IgD-negative memory B cell (primary cell): Measurements from ENCODE around the gene RICTOR. TPM values are rescaled to one million over a fixed set of nuclear protein-coding genes. Genes with fewer than 3 reads are reported as not detected.

ENCODE experiments used
- H3K27ac Mint-ChIP-seq, 3 donors: one replicate each; pipeline ENCODE4 v1.8.0; 2020 to 2022; ENCODE audit warnings: mild to moderate bottlenecking in 3 of 3, mixed read lengths in 3 of 3, moderate library complexity in 1 of 3
- H3K27me3 Mint-ChIP-seq: one replicate; pipeline ENCODE4 v1.8.0; 2021; ENCODE audit warnings: mixed read lengths
- H3K36me3 Mint-ChIP-seq: one replicate; pipeline ENCODE4 v1.8.0; 2020; ENCODE audit warnings: mild to moderate bottlenecking, mixed read lengths
- H3K4me1 Mint-ChIP-seq, 3 donors: one replicate each; pipeline ENCODE4 v1.8.0; 2020 to 2022; ENCODE audit warnings: mixed read lengths in 3 of 3, mild to moderate bottlenecking in 1 of 3
- H3K4me3 Mint-ChIP-seq, 4 donors: one replicate each; pipeline ENCODE4 v1.8.0; 2020 to 2022; ENCODE audit warnings: mild to moderate bottlenecking in 4 of 4, mixed read lengths in 4 of 4, moderate library complexity in 3 of 4
- H3K9me3 Mint-ChIP-seq, 3 donors: one replicate each; pipeline ENCODE4 v1.8.0; 2020 to 2021; ENCODE audit warnings: mixed read lengths in 3 of 3, mild to moderate bottlenecking in 1 of 3
- polyA plus RNA-seq: library from polyadenylated mRNA; unstranded; fragments of 300-500 nt; fragmentation: Illumina TruSeq; gene quantifications from one replicate; pipeline ENCODE4 v1.2.3, GENCODE V29; 2021

The RICTOR gene
- polyA plus RNA-seq, 1 donor from 2014 or later = 11.8 TPM

DNA sequence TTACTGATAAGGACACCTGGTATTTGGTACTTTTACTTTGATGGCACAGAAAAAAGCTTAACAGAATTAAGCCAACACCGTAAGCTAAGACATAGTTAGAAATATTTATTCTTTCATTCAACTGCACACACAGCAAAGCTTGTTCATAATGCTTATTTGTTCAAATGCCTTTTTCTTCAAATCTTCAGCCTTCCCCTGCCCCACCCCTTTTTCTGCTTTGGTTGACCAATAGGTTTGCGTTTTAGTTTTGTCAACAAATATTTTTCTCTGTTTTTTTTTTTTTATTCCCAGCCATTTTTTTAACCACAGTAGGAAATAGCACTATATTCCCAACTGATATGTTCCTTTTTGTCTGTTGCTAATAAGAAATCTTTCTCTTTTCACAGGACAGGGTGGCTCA, 4.9 kb upstream of the RICTOR start:
- peaks cover 12 to 27% (median 24%) of the 10 kb centered on the region in 3 donors for H3K4me1 Mint-ChIP-seq
- peaks cover 2% of the 10 kb centered on the region for H3K27me3 Mint-ChIP-seq
- H3K9me3 Mint-ChIP-seq = peaks cover 2 to 8% (median 2%) of the 10 kb centered on the region in 3 donors
- peaks cover 3% of the 10 kb centered on the region for H3K36me3 Mint-ChIP-seq
- H3K27ac Mint-ChIP-seq = no peak overlapping the region
- H3K4me3 Mint-ChIP-seq = no peak overlapping the region

DNA sequence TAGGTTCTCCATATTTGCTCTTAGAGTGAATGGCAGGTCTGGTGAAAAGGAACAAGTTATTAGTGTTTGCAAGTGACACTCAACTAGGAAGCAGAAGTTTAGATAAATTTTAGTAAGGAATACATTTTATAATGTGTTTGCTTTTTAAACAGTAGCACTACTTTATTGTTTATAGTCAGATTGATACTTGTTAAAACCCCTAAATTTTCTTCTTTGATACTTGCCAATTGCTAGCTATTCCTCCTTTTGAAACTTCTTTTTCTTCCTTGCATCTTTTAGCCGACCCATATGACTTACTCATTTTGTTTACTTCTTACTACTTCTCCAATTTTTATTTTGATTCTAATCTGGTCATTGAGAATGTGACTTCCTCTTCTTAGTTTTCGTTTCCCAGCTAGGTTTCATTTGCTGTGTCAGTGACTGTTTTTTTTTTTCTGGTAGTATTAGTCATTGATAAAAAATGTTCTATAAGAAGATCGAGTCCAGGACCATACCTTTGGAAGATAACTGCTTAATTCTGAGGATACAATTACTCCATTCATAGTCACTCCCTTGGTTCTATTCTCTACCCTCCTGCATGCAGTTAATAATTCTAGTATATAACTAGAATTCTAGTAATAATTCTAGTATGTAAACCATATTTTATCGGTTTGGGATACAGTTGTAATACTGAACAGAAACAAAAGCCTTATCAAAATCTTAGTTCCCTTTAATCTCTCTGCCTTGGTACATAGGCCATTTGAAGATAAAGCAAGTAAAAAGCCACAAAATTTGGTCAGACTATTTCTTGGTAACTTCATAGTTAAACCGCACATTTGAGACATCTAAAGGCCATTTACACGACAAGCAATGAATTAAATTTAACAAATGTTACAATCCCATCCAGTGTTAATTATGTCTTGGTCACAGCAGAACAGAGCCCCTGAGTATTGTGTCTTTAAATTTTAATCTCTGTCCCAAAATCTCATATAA, 2.8 kb upstream of the RICTOR start:
- H3K27me3 Mint-ChIP-seq = peaks cover 2% of the 10 kb centered on the region
- H3K9me3 Mint-ChIP-seq = no peaks in the 10 kb centered on the region
- peak overlapping the region; percentile 1 to 83 (median 62) for H3K27ac Mint-ChIP-seq
- H3K36me3 Mint-ChIP-seq = no peaks in the 10 kb centered on the region
- H3K4me1 Mint-ChIP-seq = peaks cover 23 to 34% (median 33%) of the 10 kb centered on the region in 3 donors
- peak overlapping the region; percentile 58 to 72 (median 68) for H3K4me3 Mint-ChIP-seq

DNA sequence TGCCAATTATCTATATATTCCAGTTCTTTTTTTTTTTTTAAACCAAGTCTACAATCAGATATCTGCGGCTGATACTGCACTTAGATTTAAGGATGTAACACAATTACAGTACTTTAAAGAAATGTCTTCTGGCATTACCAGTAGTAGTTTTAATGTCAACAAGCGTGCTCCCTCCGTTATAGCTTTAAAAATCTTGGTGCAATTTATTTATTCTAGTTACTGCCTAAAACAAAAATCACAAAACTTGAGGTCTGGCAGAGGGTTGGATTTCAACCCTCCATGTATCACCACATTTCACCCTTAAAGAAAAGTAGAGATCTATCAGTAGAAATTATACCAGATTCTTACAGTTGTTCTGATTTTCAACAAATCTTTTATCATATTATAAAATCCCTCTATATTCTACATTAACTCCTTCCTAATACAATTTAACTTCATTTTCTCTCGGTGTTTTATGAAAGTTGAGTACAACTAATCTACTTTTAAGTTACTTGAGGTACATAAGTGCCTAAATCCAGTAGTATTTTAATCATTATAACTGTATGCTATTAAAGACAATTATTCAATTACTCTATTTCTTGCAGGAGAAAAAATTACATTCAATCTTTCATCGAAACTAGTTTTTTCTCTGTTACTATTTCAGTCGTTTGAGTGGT, 2.0 kb upstream of the RICTOR start:
- Mint-ChIP-seq H3K27me3 (peaks cover 2% of the 10 kb centered on the region), H3K9me3 (no peaks in the 10 kb centered on the region), H3K27ac (peak overlapping the region; percentile 1 to 83 (median 62)), H3K4me1 (peaks cover 28 to 39% (median 39%) of the 10 kb centered on the region in 3 donors), H3K36me3 (no peaks in the 10 kb centered on the region), H3K4me3 (peak overlapping the region; percentile 31 to 72 (median 62))

DNA sequence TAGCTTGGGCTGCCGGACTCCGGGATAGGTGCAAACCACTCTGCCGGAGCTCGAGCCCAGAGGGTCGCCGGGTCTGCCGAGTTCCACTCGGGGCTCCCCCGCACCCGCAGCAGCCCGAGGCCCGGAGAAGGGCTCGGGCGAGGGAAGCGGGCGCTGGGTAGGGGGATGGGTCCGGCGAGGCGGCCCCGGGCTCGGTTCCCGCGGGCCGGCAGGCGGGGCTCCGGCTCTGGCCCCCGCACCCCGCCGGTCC, 507 bp downstream of the RICTOR start:
- Mint-ChIP-seq H3K36me3 (no peaks in the 10 kb centered on the region), H3K4me1 (peaks cover 27 to 51% (median 49%) of the 10 kb centered on the region in 3 donors), H3K27ac (peak overlapping the region; percentile 96 to 99 (median 96)), H3K4me3 (peak overlapping the region; percentile 72 to 98 (median 95)), H3K9me3 (no peaks in the 10 kb centered on the region), H3K27me3 (no peaks in the 10 kb centered on the region)

DNA sequence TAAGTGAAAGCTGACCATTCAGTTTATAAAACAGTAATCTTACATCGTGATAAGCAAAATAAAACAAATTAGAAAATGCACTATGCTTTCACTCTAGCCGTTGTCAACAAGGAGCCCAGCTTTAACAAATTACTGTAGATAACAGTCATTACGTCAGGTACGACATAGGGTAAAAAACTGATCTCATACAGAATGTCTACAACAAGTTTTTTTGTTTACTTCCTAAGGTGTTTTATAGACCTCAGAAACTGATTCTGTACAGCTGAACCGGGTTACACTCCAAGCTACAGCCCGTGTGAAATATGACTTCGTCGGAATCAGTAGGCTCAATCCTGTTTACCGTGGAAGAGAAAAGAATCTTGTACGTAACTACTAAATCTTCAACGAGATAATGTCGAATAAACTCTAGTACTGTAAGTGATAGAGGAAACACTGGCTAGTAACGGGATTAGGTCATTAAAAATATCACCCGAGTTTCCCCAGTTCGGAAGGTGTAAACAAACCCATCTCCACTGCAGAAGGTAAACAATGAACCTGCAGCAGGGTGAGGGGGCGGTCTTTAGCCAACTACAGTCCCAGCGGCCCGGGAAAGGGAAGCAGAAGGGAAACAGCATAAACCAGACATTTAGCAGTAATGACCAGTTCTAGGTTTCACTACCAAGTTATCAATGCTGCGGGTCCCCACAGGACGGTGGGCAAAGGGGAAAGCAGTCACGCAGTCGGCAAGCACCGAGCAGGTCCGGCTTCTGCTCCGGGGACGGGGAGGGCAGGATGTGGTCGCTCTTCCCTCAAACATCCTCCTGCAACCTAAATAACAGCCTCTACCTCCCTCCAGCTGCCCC, 1.1 kb downstream of the RICTOR start:
- Mint-ChIP-seq H3K36me3 (no peaks in the 10 kb centered on the region), H3K4me1 (peaks cover 31 to 53% (median 51%) of the 10 kb centered on the region in 3 donors), H3K27me3 (no peaks in the 10 kb centered on the region), H3K27ac (peak overlapping the region; percentile 96 to 99 (median 96)), H3K9me3 (no peaks in the 10 kb centered on the region), H3K4me3 (peak overlapping the region; percentile 72 to 98 (median 95))

DNA sequence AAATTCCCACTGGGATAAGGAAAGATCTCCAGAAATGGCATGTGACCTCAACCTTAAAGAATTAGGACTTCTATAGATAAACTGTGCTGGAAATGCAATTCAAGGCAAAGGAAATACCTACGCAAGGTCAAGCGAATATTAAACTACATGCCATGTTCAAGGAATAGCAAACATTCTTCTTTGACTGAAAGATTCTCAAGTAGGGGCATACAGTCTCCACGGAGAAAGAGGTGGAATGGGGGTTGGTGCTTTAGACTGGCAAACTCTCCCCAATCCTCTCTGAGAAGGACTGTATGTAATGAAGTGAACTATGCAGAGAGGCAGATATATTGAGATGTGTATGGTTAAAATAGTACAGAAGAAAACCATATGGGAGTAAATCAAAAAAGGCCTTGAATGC, 6.1 kb downstream of the RICTOR start:
- H3K4me3 Mint-ChIP-seq = no peak overlapping the region
- H3K4me1 Mint-ChIP-seq = peaks cover 37 to 57% (median 53%) of the 10 kb centered on the region in 3 donors

DNA sequence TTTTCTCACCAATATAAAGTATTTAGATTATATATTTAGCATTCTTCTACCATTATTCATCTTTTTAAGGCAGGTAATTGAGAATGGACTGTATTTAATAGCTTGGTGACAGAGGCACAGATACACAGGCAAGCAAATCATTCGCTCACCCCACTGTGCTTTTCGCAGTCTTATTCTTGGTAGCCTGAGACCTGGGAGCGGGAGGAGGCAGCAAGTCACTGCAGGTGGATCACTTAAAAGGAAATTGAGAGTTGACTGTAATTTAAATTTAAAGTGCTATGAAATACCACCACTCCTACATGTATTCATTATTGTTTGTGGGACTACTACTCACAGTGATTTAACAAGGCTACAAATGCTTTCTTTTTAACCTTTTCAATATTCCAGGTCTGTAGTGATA, 9.7 kb downstream of the RICTOR start:
- peaks cover 17% of the 10 kb centered on the region for H3K36me3 Mint-ChIP-seq
- peaks cover 33 to 62% (median 56%) of the 10 kb centered on the region in 3 donors for H3K4me1 Mint-ChIP-seq
- no peak overlapping the region for H3K27ac Mint-ChIP-seq
- peaks cover 6 to 13% (median 11%) of the 10 kb centered on the region in 3 donors for H3K9me3 Mint-ChIP-seq
- no peaks in the 10 kb centered on the region for H3K27me3 Mint-ChIP-seq
- peak overlapping the region in 1 of 4 donors; percentile 13 for H3K4me3 Mint-ChIP-seq

More for the DNA sequence above, 6.1 kb downstream of the RICTOR start:
- H3K27me3 Mint-ChIP-seq = no peaks in the 10 kb centered on the region
- no peak overlapping the region for H3K27ac Mint-ChIP-seq
- peaks cover 17% of the 10 kb centered on the region for H3K36me3 Mint-ChIP-seq
- H3K9me3 Mint-ChIP-seq = peaks cover 6 to 13% (median 11%) of the 10 kb centered on the region in 3 donors

DNA sequence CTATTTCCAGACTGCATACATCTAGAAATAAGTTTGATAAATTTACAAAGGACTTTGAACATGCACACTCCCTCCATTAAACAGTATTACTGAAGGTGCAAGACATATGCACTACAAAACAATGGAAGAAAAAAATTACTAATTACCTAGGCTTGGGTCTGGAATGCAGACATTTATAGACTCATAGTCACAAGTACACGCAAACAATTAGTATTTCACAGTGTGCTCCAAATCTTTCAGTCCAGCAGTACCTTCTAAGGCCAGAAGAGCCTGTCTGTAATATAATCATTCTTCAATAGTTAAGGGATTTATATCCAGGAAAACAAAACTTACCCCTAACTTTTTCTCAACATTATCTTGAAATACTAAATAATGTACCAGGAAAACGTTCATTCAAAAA, 11.2 kb downstream of the RICTOR start:
- peaks cover 17% of the 10 kb centered on the region for H3K36me3 Mint-ChIP-seq
- H3K27me3 Mint-ChIP-seq = no peaks in the 10 kb centered on the region
- H3K27ac Mint-ChIP-seq = peak overlapping the region in 1 of 3 donors; percentile 13
- H3K4me3 Mint-ChIP-seq = no peak overlapping the region
- H3K9me3 Mint-ChIP-seq = peaks cover 6 to 13% (median 11%) of the 10 kb centered on the region in 3 donors
- H3K4me1 Mint-ChIP-seq = peaks cover 41 to 66% (median 63%) of the 10 kb centered on the region in 3 donors

DNA sequence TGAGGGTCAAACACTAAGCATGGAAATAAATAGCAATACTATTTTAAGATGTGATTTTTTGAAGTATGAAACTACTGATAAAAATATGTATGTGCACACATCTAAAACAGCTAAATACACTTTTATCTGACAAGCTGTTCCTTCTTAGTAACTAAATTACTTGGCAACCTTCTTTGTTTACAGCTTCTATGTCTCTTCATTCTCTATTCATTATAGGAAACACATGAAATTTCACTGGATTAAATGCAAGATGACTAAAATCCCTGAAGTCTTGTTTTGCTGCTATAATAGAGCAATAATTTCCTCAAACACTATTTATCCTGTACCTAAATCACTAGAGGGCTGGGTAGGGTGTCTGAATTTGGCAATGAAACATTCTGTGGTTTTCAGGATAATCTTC, 11.7 kb downstream of the RICTOR start:
- H3K27me3 Mint-ChIP-seq = no peaks in the 10 kb centered on the region
- H3K36me3 Mint-ChIP-seq = peaks cover 17% of the 10 kb centered on the region
- H3K4me3 Mint-ChIP-seq = no peak overlapping the region
- peak overlapping the region in 1 of 3 donors; percentile 62 for H3K27ac Mint-ChIP-seq
- H3K4me1 Mint-ChIP-seq = peaks cover 41 to 64% (median 61%) of the 10 kb centered on the region in 3 donors
- H3K9me3 Mint-ChIP-seq = peaks cover 6 to 12% (median 11%) of the 10 kb centered on the region in 3 donors

DNA sequence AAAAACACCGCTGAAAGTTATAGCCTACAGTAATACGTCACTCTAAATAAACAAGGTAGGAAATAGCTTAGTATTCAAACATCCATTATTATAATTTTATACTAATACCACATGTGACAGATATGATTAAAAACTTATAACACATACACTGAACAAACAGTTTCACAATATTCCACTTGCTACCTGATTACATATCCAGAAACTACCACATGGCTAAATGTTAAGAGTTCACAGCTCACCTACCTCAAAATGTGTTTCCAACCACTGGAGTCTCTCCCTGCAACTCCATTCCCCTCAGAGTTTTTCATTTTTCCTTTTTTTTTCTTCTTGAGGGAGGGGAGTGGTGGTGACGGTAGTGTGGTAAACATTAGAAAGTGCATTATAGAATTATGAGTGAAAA, 12.1 kb downstream of the RICTOR start:
- peak overlapping the region in 1 of 3 donors; percentile 62 for H3K27ac Mint-ChIP-seq
- peaks cover 6 to 8% (median 8%) of the 10 kb centered on the region in 3 donors for H3K9me3 Mint-ChIP-seq
- H3K4me3 Mint-ChIP-seq = no peak overlapping the region
- H3K36me3 Mint-ChIP-seq = peaks cover 17% of the 10 kb centered on the region
- H3K4me1 Mint-ChIP-seq = peaks cover 41 to 60% (median 60%) of the 10 kb centered on the region in 3 donors
- H3K27me3 Mint-ChIP-seq = no peaks in the 10 kb centered on the region

DNA sequence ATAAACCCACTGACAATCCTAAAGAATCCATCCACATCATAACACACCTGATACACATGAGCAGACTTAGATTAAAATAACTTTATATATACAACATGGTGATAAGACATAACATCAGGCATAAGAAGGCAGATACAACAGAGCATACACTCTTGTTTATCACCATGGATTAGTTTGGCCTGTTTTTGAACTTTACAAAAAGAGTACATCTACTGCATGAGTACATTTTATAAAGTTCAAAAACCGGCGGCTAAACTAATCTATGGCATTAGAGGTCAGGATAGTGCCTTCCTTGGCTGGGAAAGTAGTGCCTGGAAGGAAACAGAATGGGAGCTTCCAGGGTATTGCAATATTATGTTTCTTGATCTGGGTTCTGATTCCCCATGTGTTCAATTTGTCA, 15.1 kb downstream of the RICTOR start:
- peak overlapping the region in 1 of 4 donors; percentile 47 for H3K4me3 Mint-ChIP-seq
- H3K27me3 Mint-ChIP-seq = no peaks in the 10 kb centered on the region
- H3K9me3 Mint-ChIP-seq = no peaks in the 10 kb centered on the region
- H3K36me3 Mint-ChIP-seq = peaks cover under 1% of the 10 kb centered on the region
- H3K27ac Mint-ChIP-seq = peak overlapping the region in 2 of 3 donors; percentile 3 to 19
- H3K4me1 Mint-ChIP-seq = peaks cover 34 to 62% (median 56%) of the 10 kb centered on the region in 3 donors

DNA sequence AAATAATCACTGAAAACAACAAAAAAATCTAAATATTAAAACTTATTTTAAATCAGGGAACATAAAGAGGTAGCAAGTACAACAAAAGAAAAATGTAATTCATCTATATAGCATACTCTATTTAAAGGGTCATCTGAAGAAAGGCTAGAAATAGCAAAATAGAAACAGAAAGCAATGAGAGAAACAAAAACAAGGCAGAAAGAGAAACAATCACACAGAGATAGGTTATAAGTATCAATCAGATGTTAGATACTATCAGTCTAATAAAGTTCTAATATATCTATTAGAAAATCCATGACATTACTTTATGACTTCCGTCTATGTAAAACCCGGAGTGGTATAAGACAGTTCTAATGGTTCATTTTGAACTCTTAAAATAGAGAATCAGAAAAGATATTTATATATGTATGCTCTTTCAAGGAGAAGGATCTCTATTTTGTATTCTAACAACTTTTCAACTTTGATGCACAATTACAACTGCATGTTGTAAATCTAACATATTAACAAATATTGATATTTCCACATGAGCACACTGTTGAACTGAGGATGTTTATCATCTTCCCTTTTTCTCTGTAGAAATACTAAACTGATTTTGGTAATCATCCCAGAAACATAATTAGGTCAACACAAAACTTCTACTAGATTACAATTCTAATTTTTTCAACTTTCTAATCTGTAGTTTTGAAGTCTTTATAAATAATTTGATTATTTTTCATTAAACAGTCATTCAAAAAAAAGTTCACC, 15.8 kb downstream of the RICTOR start:
- Mint-ChIP-seq H3K4me3 (peak overlapping the region in 3 of 4 donors; percentile 46 to 86 (median 73)), H3K9me3 (no peaks in the 10 kb centered on the region), H3K36me3 (peaks cover 2% of the 10 kb centered on the region), H3K27me3 (no peaks in the 10 kb centered on the region), H3K4me1 (peaks cover 31 to 61% (median 54%) of the 10 kb centered on the region in 3 donors), H3K27ac (peak overlapping the region in 2 of 3 donors; percentile 3 to 19)

DNA sequence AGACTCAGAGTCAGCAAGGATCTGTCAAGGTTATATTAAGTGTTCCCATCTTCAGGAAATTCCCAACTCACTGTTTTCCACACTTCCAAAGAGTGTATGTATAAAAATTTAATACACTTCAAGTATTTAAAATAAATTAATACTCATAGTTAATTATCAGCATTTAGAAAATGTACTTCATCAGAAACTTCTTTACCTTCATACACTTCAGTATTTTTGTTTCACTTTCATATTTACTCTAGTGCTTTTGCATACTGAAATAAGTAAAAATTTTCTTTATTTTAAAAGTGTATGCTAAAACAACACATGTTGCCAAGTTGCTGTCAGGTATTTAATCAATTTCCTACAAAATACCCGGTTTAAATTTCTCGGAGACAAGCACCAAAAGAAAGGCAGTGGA, 16.5 kb downstream of the RICTOR start:
- no peaks in the 10 kb centered on the region for H3K27me3 Mint-ChIP-seq
- no peak overlapping the region for H3K27ac Mint-ChIP-seq
- no peaks in the 10 kb centered on the region for H3K9me3 Mint-ChIP-seq
- peaks cover 27 to 58% (median 49%) of the 10 kb centered on the region in 3 donors for H3K4me1 Mint-ChIP-seq
- H3K4me3 Mint-ChIP-seq = peak overlapping the region in 3 of 4 donors; percentile 46 to 86 (median 73)
- peaks cover 2% of the 10 kb centered on the region for H3K36me3 Mint-ChIP-seq
